ENCODE results near the gene ADAMTS14. TPM values are rescaled to one million over a fixed set of nuclear protein-coding genes. Genes with fewer than 3 reads are reported as not detected.

ADAMTS14 gene
- total RNA-seq, 2 experiments from 2014 or later = 0.16 to 0.25 TPM

DNA sequence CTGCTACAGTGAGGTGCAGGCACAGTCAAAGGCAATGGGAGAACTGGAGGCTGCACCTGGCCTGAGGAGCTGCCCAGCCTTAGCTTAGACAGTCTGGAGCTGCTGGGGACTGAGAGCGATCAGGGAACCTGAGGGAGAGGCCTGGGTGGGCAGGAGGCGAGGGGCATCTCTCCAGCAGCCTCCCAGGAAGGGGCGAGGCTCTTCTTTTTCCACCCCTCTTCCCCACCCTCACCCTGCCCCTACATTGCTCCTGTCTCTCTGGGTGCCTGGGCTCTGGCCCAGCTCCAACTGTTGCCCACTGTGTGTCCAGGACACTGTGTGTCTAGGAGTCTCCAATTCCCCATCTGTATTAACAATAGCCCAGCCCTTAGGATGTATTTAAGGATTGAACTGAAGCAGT lies 76.0 kb downstream of the ADAMTS14 start:
- TF ChIP-seq, protein P1, sequence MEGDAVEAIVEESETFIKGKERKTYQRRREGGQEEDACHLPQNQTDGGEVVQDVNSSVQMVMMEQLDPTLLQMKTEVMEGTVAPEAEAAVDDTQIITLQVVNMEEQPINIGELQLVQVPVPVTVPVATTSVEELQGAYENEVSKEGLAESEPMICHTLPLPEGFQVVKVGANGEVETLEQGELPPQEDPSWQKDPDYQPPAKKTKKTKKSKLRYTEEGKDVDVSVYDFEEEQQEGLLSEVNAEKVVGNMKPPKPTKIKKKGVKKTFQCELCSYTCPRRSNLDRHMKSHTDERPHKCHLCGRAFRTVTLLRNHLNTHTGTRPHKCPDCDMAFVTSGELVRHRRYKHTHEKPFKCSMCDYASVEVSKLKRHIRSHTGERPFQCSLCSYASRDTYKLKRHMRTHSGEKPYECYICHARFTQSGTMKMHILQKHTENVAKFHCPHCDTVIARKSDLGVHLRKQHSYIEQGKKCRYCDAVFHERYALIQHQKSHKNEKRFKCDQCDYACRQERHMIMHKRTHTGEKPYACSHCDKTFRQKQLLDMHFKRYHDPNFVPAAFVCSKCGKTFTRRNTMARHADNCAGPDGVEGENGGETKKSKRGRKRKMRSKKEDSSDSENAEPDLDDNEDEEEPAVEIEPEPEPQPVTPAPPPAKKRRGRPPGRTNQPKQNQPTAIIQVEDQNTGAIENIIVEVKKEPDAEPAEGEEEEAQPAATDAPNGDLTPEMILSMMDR (IDR thresholded peaks at IDR 0.05) = no peak
- ChIA-PET CTCF (interaction anchor here (1.1 to 1.4 kb wide), 2 partner anchors 11 to 188 kb away, joined by 4 read pairs; no protein-coding TSS in a partner anchor), POLR2A (no interaction called here)
- intact Hi-C loops (cut with micrococcal nuclease) = no loop called here
- ATAC-seq (no peak), DNase-seq (no peak)
- H3K4me3 Mint-ChIP-seq = no peak overlapping the region
- H3K36me3 Mint-ChIP-seq (ENCODE audit: low read depth) = no peaks in the 10 kb centered on the region
- no peaks in the 10 kb centered on the region for H3K4me1 Mint-ChIP-seq (ENCODE audit: low read depth)
- no peaks in the 10 kb centered on the region for H3K9me3 Mint-ChIP-seq
- no peak overlapping the region for H3K27ac Mint-ChIP-seq
- H3K27me3 Mint-ChIP-seq = no peaks in the 10 kb centered on the region

DNA sequence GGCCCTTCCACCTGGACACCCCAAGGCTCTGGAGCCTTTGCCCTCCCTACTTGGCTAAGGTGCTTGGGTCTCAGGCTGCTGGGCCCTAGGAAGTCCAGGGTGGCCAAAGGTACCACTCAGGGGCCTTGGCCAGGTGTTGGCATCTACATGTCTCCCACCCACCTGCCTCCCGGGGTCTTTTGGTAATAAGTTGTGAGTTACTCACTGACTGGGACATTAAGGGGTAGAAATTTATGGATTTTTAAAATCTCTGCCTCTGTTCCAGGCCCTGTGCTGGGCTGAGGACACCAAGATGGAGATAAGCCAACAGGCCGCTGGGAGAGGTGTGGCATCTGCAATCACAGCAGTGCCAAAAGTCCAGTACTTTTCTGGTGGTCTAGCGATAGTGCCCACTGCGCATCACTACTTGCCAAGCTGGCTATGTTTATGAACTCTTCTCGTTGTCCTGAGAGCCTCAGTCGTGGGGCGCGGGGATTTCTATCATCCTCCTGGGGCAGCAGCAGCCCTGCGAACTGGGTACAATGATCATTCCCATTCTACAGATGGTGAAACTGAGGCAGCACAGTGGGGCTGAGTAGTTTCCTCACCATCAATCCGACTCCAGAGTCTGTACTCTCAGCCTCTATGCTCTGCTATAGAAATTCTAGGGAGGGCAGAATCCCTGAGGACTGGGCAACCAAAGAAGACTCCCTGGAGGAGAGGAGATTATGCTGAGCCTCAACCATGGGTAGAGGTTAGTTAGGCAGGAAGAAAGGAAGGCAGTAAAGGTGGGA lies 76.7 kb downstream of the ADAMTS14 start:
- no peak overlapping the region for H3K4me3 Mint-ChIP-seq
- CTCF ChIA-PET = interaction anchor here (1.1 to 1.4 kb wide), 2 partner anchors 10 to 189 kb away, joined by 4 read pairs; no protein-coding TSS in a partner anchor

DNA sequence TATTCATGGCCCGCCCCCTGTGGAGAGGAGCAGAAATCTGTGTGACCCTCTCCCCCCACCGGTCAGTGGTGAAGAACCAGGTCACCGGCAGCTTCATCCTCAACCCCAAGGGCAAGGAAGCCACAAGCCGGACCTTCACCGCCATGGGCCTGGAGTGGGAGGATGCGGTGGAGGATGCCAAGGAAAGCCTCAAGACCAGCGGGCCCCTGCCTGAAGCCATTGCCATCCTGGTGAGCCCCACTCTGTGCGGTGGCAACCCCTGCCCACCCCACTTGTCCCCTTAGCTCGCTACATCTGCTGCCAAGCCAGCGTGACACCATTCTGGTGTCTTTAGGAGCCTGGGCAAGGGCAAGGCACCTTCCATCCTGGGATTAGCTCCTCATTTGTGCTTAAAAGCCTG lies 77.5 kb downstream of the ADAMTS14 start:
- intact Hi-C loops (cut with micrococcal nuclease) = no loop called here
- TF ChIP-seq, protein P1 (IDR thresholded peaks at IDR 0.05) = no peak
- no peaks in the 10 kb centered on the region for H3K4me1 Mint-ChIP-seq (ENCODE audit: low read depth)
- POLR2A ChIA-PET = no interaction called here
- CTCF ChIA-PET = interaction anchor here (0.8 kb wide), 1 partner anchor 200 kb away, joined by 3 read pairs; no protein-coding TSS in a partner anchor
- H3K27me3 Mint-ChIP-seq = no peaks in the 10 kb centered on the region
- H3K9me3 Mint-ChIP-seq = no peaks in the 10 kb centered on the region
- no peak overlapping the region for H3K27ac Mint-ChIP-seq
- no peak for ATAC-seq
- H3K4me3 Mint-ChIP-seq = no peak overlapping the region
- no peak for DNase-seq
- no peaks in the 10 kb centered on the region for H3K36me3 Mint-ChIP-seq (ENCODE audit: low read depth)

More for the DNA sequence above, 76.7 kb downstream of the ADAMTS14 start:
- H3K27me3 Mint-ChIP-seq = no peaks in the 10 kb centered on the region
- POLR2A ChIA-PET = no interaction called here
- no peaks in the 10 kb centered on the region for H3K9me3 Mint-ChIP-seq
- H3K36me3 Mint-ChIP-seq (ENCODE audit: low read depth) = no peaks in the 10 kb centered on the region
- H3K27ac Mint-ChIP-seq = no peak overlapping the region
- no peaks in the 10 kb centered on the region for H3K4me1 Mint-ChIP-seq (ENCODE audit: low read depth)
- intact Hi-C loops (cut with micrococcal nuclease) = no loop called here
- DNase-seq = no peak
- ATAC-seq = no peak
- TF ChIP-seq, protein P1 (IDR thresholded peaks at IDR 0.05) = no peak

DNA sequence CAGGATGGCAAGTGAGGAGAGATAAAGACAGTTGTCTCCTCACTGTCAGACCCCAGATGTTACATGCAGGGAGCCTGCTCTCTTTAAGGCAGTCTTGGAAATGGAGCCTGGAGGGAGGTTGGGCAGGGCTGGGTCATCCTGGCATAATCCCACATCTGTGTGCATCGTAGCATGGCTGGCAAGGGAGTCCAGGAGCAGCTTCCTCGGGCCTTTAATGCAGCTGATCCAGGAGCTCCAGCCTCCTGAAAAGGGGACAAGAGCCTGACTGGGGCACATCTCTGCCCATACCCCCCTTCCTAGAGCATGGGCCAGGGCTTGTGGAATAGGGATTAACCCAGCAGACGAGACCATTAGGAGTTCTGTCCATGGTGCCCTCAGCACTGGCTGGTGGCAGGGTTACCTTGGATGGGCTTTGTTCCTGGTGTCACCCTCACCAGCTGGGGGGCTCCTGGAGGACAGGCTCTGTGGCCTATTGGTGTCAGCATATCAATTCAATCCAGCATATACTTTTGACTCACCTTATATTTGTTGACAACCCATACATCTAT lies 77.9 kb downstream of the ADAMTS14 start:
- intact Hi-C loops (cut with micrococcal nuclease) = no loop called here
- no peaks in the 10 kb centered on the region for H3K27me3 Mint-ChIP-seq
- no peaks in the 10 kb centered on the region for H3K9me3 Mint-ChIP-seq
- H3K4me3 Mint-ChIP-seq = no peak overlapping the region
- POLR2A ChIA-PET = no interaction called here
- CTCF ChIA-PET = interaction anchor here (0.8 kb wide), 1 partner anchor 201 kb away, joined by 3 read pairs; no protein-coding TSS in a partner anchor
- H3K27ac Mint-ChIP-seq = no peak overlapping the region
- DNase-seq (no peak), ATAC-seq (no peak)
- H3K36me3 Mint-ChIP-seq (ENCODE audit: low read depth) = no peaks in the 10 kb centered on the region
- no peaks in the 10 kb centered on the region for H3K4me1 Mint-ChIP-seq (ENCODE audit: low read depth)
- TF ChIP-seq, protein P1 (IDR thresholded peaks at IDR 0.05) = no peak

DNA sequence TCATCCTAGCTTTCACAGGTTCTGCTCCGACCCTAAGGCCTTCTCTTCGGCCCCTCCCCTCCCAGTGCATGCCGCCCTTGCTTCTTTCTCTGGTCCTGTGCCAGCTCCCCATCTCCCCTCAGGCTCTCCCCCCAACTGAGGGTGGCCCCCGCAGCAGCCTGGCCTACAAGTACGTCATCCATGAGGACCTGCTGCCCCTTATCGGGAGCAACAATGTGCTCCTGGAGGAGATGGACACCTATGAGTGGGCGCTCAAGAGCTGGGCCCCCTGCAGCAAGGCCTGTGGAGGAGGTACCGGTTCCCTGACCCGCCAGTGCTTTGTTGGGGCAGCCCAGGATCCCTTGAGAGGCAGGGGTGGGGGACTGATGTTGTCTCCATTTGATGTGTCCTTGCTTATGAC lies 79.0 kb downstream of the ADAMTS14 start:
- ATAC-seq (no peak), DNase-seq (no peak)
- H3K36me3 Mint-ChIP-seq (ENCODE audit: low read depth) = no peaks in the 10 kb centered on the region
- H3K27me3 Mint-ChIP-seq = no peaks in the 10 kb centered on the region
- intact Hi-C loops (cut with micrococcal nuclease) = no loop called here
- no peak overlapping the region for H3K27ac Mint-ChIP-seq
- ChIA-PET CTCF (no interaction called here), POLR2A (no interaction called here)
- H3K9me3 Mint-ChIP-seq = no peaks in the 10 kb centered on the region
- no peak overlapping the region for H3K4me3 Mint-ChIP-seq
- TF ChIP-seq, protein P1 (IDR thresholded peaks at IDR 0.05) = no peak
- H3K4me1 Mint-ChIP-seq (ENCODE audit: low read depth) = no peaks in the 10 kb centered on the region

All from activated CD8-positive, alpha-beta T cell treated with anti-CD3 and anti-CD28 coated beads for 36 hours (primary cell).